GM23248 (cell line): ENCODE results near the gene SERPIND1. TPM values are rescaled to one million over a fixed set of nuclear protein-coding genes. Genes with fewer than 3 reads are reported as not detected.
A peak's percentile ranks its signal among the peaks of the same experiment; 100 is the strongest.

ENCODE experiments used
- DNase-seq: peaks from one replicate; pipeline ENCODE4 v3.0.0-alpha.2; 2015
- H2AFZ ChIP-seq: fragments of 200-600 bp; sonication (generic); 2 replicates; pipeline ENCODE4 v1.6.1; 2016; ENCODE audit warnings: antibody characterized with exemption
- H3F3A ChIP-seq: fragments of 200-600 bp; sonication (generic); 2 replicates; pipeline ENCODE4 v1.6.1; 2016; ENCODE audit warnings: mild to moderate bottlenecking, antibody characterized with exemption, mixed run types; ENCODE audit not compliant: insufficient read depth
- H3K27ac ChIP-seq: fragments of 200-600 bp; sonication (generic); 2 replicates; pipeline ENCODE4 v1.5.1; 2016; ENCODE audit warnings: mild to moderate bottlenecking
- H3K27me3 ChIP-seq: fragments of 200-600 bp; sonication (generic); replicated peaks from 2 replicates; pipeline ENCODE4 v1.6.1; 2016; ENCODE audit warnings: mild to moderate bottlenecking; ENCODE audit not compliant: insufficient read depth
- H3K36me3 ChIP-seq: fragments of 200-600 bp; sonication (generic); 2 replicates; pipeline ENCODE4 v1.6.1; 2016; ENCODE audit warnings: low read depth, mild to moderate bottlenecking
- H3K4me1 ChIP-seq: fragments of 200-600 bp; sonication (generic); 2 replicates; pipeline ENCODE4 v1.6.1; 2016; ENCODE audit warnings: mild to moderate bottlenecking; ENCODE audit not compliant: insufficient read depth
- H3K4me2 ChIP-seq: fragments of 200-600 bp; sonication (generic); one replicate; pipeline ENCODE4 v1.6.1; 2016; ENCODE audit warnings: mild to moderate bottlenecking; ENCODE audit not compliant: unreplicated experiment
- H3K4me3 ChIP-seq: fragments of 200-600 bp; sonication (generic); 2 replicates; pipeline ENCODE4 v1.5.1; 2016; ENCODE audit warnings: mild to moderate bottlenecking
- H3K79me2 ChIP-seq: fragments of 200-600 bp; sonication (generic); 2 replicates; pipeline ENCODE4 v1.6.1; 2016; ENCODE audit warnings: mild to moderate bottlenecking; ENCODE audit not compliant: insufficient read depth
- H3K9ac ChIP-seq: fragments of 200-600 bp; sonication (generic); 2 replicates; pipeline ENCODE4 v1.6.1; 2016; ENCODE audit warnings: mild to moderate bottlenecking
- H3K9me2 ChIP-seq: fragments of 200-600 bp; sonication (generic); 2 replicates; pipeline ENCODE4 v1.6.1; 2016; ENCODE audit warnings: mixed run types, mild to moderate bottlenecking, moderate library complexity; ENCODE audit not compliant: insufficient read depth
- H3K9me3 ChIP-seq: fragments of 200-600 bp; sonication (generic); one replicate; pipeline ENCODE4 v1.6.1; 2017; ENCODE audit warnings: low read depth
- H4K20me1 ChIP-seq: fragments of 200-600 bp; sonication (generic); 2 replicates; pipeline ENCODE4 v1.6.0; 2016; ENCODE audit not compliant: insufficient read depth
- EZH2 ChIP-seq: fragments of 200-600 bp; sonication (generic); IDR thresholded peaks from 2 replicates; pipeline ENCODE4 v1.6.1; 2018; ENCODE audit warnings: antibody characterized with exemption, mild to moderate bottlenecking; ENCODE audit not compliant: insufficient read depth, poor library complexity, severe bottlenecking
- EZH2phosphoT487 ChIP-seq: fragments of 200-600 bp; sonication (generic); IDR thresholded peaks from 2 replicates; pipeline ENCODE4 v1.6.1; 2018; ENCODE audit warnings: antibody characterized with exemption, moderate library complexity, mild to moderate bottlenecking, low read depth; ENCODE audit not compliant: insufficient read depth
- WGBS, 2 experiments: methylation state at CpG; one replicate each; pipeline ENCODE4 v1.1.6; 2015 to 2017; ENCODE audit warnings: low lambda C conversion rate in 2 of 2, low coverage in 1 of 2; ENCODE audit errors: missing lambda C conversion rate in 2 of 2; 5-methylcytosine and 5-hydroxymethylcytosine counted together
- in situ Hi-C: fragments of 300-500 bp; cut with MboI; formaldehyde crosslinking; loops from 2 replicates; pipeline ENCODE4 v1.15.0; 2020
- polyA plus RNA-seq: library from polyadenylated mRNA; unstranded; fragments of >200 nt; fragmentation: Nextera tagmentation; extraction: Ambion mirVana; gene quantifications from 2 replicates; pipeline ENCODE4 v1.2.1, GENCODE V29; 2016
- total RNA-seq: library from RNA; depleted of rRNA; stranded (reverse); fragments of >200 nt; shearing (Covaris generic); gene quantifications from 2 replicates; pipeline ENCODE4 v1.2.3, GENCODE V29; 2014

Gene SERPIND1
- total and polyA plus RNA-seq, 2 experiments from 2014 or later = 0.26 TPM; not detected in 1

DNA sequence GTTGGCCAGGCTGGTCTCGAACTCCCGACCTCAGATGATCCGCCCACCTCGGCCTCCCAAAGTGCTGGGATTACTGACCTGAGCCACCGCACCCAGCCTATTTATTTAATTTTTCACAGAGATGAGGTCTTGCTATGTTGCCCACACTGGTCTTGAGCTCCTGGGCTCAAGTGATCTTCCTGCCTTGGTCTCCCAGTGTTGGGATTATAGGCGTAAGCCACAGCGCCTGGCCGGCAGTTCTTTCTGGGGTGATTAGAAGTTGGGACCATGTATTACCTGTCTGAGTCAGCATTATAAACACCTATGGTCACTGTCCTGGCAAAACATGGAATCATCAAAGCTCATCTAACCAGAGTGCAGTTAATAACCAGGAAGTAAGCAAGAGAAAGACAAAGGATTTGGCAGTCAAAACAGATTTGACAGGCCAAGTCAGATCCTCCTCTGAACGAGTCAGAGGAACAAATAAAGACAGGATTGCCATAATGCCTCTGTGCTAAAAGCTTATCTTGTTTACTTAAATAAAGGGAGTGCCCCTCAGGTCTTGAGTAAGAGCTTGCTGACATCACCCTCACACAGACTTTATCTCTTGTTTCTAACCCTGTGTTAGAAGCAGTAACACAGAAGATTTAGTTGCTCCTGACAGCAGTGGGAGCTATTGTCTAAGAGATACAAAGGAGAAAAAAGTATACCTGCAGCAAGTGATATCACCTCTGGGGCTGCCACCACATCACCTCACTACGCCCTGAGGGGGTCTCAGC is 3.7 kb downstream of the SERPIND1 start:
- H3K36me3 ChIP-seq = 0 out of 2 replicates have a peak, but pooled peaks cover 3% of the 10 kb centered on the region
- peak overlapping the region; percentile 19 for H3K4me2 ChIP-seq
- H4K20me1 ChIP-seq = no peaks in the 10 kb centered on the region
- H3K27ac ChIP-seq = peak overlapping the region; percentile 56
- in situ Hi-C loops = no loop called here
- no peaks in the 10 kb centered on the region for H3K79me2 ChIP-seq
- 0 out of 2 replicates have a peak, but pooled peaks cover 23% of the 10 kb centered on the region for H3F3A ChIP-seq
- peak overlapping the region; percentile 16; the same call in 1 of the 2 replicates for H2AFZ ChIP-seq
- H3K4me3 ChIP-seq = no peak overlapping the region
- H3K9ac ChIP-seq = peak overlapping the region; percentile 45; the same call in 1 of the 2 replicates
- H3K9me2 ChIP-seq = no peaks in the 10 kb centered on the region
- peak; percentile 87 for DNase-seq
- no peak for TF ChIP-seq EZH2phosphoT487
- TF ChIP-seq EZH2 = no peak
- H3K4me1 ChIP-seq = peaks cover 13% of the 10 kb centered on the region
- WGBS, 2 experiments = 82 to 87% methylated on average over 10 of the region's 10 CpGs
- no peaks in the 10 kb centered on the region for H3K9me3 ChIP-seq
- no peaks in the 10 kb centered on the region for H3K27me3 ChIP-seq

DNA sequence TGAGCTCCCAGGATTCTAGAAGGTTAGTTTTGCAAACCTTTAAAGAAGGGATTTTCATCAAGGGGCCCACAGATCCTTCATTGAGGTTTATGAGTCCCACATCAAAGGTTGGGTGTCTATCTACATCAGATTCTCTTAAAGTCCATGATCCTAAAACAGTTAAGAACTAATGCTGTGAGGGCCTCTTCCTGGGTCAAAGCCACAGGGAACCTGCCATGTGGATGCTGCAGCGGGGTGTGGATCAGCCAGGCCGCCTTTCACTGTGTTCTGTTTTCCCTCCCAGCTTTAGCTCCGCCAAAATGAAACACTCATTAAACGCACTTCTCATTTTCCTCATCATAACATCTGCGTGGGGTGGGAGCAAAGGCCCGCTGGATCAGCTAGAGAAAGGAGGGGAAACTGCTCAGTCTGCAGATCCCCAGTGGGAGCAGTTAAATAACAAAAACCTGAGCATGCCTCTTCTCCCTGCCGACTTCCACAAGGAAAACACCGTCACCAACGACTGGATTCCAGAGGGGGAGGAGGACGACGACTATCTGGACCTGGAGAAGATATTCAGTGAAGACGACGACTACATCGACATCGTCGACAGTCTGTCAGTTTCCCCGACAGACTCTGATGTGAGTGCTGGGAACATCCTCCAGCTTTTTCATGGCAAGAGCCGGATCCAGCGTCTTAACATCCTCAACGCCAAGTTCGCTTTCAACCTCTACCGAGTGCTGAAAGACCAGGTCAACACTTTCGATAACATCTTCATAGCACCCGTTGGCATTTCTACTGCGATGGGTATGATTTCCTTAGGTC is 5.3 kb downstream of the SERPIND1 start:
- H3K27ac ChIP-seq = no peak overlapping the region
- no peaks in the 10 kb centered on the region for H3K79me2 ChIP-seq
- H4K20me1 ChIP-seq = no peaks in the 10 kb centered on the region
- H3K36me3 ChIP-seq = 0 out of 2 replicates have a peak, but pooled peaks cover 3% of the 10 kb centered on the region
- WGBS, 2 experiments = 83% methylated on average over 25 of the region's 25 CpGs
- H3K4me1 ChIP-seq = peaks cover 13% of the 10 kb centered on the region
- H3K9me2 ChIP-seq = no peaks in the 10 kb centered on the region
- H3K9ac ChIP-seq = no peak overlapping the region
- TF ChIP-seq EZH2phosphoT487 = no peak
- TF ChIP-seq EZH2 = no peak
- H3F3A ChIP-seq = 0 out of 2 replicates have a peak, but pooled peaks cover 24% of the 10 kb centered on the region
- no peaks in the 10 kb centered on the region for H3K27me3 ChIP-seq
- H3K4me3 ChIP-seq = no peak overlapping the region
- H2AFZ ChIP-seq = no peak overlapping the region
- no peaks in the 10 kb centered on the region for H3K9me3 ChIP-seq
- in situ Hi-C loops = no loop called here
- DNase-seq = no peak
- no peak overlapping the region for H3K4me2 ChIP-seq

DNA sequence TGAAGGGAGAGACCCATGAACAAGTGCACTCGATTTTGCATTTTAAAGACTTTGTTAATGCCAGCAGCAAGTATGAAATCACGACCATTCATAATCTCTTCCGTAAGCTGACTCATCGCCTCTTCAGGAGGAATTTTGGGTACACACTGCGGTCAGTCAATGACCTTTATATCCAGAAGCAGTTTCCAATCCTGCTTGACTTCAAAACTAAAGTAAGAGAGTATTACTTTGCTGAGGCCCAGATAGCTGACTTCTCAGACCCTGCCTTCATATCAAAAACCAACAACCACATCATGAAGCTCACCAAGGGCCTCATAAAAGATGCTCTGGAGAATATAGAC is 5.9 kb downstream of the SERPIND1 start:
- Histone ChIP-seq H2AFZ (no peak overlapping the region), H3K36me3 (0 out of 2 replicates have a peak, but pooled peaks cover 3% of the 10 kb centered on the region), H3K9me2 (no peaks in the 10 kb centered on the region), H3K4me1 (peaks cover 13% of the 10 kb centered on the region), H3K9me3 (no peaks in the 10 kb centered on the region), H3K79me2 (no peaks in the 10 kb centered on the region), H3F3A (0 out of 2 replicates have a peak, but pooled peaks cover 24% of the 10 kb centered on the region), H3K4me3 (no peak overlapping the region), H4K20me1 (no peaks in the 10 kb centered on the region), H3K27me3 (no peaks in the 10 kb centered on the region), H3K4me2 (no peak overlapping the region), H3K9ac (no peak overlapping the region), H3K27ac (no peak overlapping the region)
- TF ChIP-seq EZH2 (no peak), EZH2phosphoT487 (no peak)
- no peak for DNase-seq
- WGBS, 2 experiments = 93 to 97% methylated on average over 5 of the region's 5 CpGs
- in situ Hi-C loops = no loop called here

DNA sequence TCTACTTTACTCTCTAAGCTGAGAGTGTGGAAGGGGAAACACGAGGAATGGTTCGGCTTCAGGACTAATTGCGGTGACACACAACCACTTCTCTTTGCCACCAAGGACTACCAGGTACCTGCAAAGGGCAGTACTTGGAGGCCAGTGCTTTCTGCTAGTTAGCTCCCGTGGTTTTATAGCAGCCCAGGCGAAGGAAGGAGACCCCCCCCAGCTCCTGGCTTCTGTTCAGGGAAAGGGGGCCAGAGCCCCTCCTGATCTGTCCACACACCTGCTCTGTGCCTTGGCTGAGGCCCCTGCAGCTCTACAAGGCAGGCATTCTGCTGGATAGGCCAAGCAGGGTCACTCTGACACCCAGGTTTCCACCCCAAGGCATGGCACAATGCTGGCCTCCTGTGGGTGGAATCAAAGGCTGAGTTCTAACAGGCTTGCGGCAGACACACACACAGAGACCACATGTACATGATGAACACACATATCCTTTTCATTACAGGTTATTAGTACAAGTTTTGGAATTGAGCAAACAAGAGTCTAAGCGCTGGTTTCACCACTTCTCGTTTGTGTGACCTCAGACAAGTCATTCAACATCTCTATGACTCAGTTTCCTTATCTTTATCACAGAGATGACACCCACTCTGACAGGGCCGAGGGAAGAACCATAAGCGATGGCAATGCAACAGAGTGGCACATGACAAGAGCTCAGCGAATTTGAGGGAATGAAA is 7.5 kb downstream of the SERPIND1 start:
- no peaks in the 10 kb centered on the region for H4K20me1 ChIP-seq
- H3K36me3 ChIP-seq = no peaks in the 10 kb centered on the region
- DNase-seq = peak; percentile 38
- H3K27me3 ChIP-seq = no peaks in the 10 kb centered on the region
- H3K9me2 ChIP-seq = no peaks in the 10 kb centered on the region
- no peak for TF ChIP-seq EZH2
- TF ChIP-seq EZH2phosphoT487 = no peak
- H3K9me3 ChIP-seq = no peaks in the 10 kb centered on the region
- 75 to 81% methylated on average over 11 of the region's 11 CpGs for WGBS, 2 experiments
- in situ Hi-C loops = no loop called here
- no peak overlapping the region for H3K4me3 ChIP-seq
- H3K9ac ChIP-seq = no peak overlapping the region
- H3K79me2 ChIP-seq = no peaks in the 10 kb centered on the region
- H3K4me2 ChIP-seq = no peak overlapping the region
- H2AFZ ChIP-seq = no peak overlapping the region
- H3F3A ChIP-seq = 0 out of 2 replicates have a peak, but pooled peaks cover 24% of the 10 kb centered on the region
- H3K27ac ChIP-seq = no peak overlapping the region
- H3K4me1 ChIP-seq = peaks cover 13% of the 10 kb centered on the region
